ENCODE measurements around the gene SLC26A11.

Gene SLC26A11

DNA sequence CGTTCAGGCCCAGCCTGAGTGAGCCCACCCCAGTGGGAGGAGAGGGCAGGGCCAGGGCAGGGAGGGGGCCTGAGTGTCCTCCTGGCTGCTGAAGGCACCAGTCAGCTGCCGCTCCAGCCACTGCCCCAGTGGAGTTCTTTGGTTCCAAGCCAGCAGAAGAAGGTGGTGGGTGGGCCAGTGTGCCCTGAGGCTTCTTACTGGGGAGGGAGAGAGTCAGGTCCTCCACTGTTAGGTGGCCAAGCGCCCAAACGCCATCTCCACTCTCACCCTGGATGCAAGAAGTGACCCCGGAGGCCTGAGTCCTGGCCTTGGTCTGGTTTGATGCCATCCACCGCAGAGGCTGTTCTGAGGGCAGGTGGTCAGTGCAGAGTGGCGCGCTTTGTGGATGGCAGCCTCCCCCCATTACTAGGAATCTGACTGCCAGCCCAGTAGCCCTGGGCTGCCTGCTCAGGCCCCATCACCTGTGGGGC, 42.6 kb downstream of the SLC26A11 start:
- TF ChIP-seq, protein P1, sequence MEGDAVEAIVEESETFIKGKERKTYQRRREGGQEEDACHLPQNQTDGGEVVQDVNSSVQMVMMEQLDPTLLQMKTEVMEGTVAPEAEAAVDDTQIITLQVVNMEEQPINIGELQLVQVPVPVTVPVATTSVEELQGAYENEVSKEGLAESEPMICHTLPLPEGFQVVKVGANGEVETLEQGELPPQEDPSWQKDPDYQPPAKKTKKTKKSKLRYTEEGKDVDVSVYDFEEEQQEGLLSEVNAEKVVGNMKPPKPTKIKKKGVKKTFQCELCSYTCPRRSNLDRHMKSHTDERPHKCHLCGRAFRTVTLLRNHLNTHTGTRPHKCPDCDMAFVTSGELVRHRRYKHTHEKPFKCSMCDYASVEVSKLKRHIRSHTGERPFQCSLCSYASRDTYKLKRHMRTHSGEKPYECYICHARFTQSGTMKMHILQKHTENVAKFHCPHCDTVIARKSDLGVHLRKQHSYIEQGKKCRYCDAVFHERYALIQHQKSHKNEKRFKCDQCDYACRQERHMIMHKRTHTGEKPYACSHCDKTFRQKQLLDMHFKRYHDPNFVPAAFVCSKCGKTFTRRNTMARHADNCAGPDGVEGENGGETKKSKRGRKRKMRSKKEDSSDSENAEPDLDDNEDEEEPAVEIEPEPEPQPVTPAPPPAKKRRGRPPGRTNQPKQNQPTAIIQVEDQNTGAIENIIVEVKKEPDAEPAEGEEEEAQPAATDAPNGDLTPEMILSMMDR (IDR thresholded peaks at IDR 0.05; ENCODE audit: unreplicated experiment in 3 of 3) = no peak
- no peak overlapping the region for H3K4me3 Mint-ChIP-seq
- H3K4me1 Mint-ChIP-seq = peaks cover 23% of the 10 kb centered on the region
- no peaks in the 10 kb centered on the region for H3K9me3 Mint-ChIP-seq
- no peak overlapping the region for H3K27ac Mint-ChIP-seq
- H3K36me3 Mint-ChIP-seq (ENCODE audit: low read depth) = peaks cover 4% of the 10 kb centered on the region
- no peaks in the 10 kb centered on the region for H3K27me3 Mint-ChIP-seq (ENCODE audit: low read depth)

- H3K36me3 Mint-ChIP-seq (ENCODE audit: low read depth) = peaks cover 4% of the 10 kb centered on the region
- no peaks in the 10 kb centered on the region for H3K27me3 Mint-ChIP-seq (ENCODE audit: low read depth)
- peaks cover 19% of the 10 kb centered on the region for H3K4me1 Mint-ChIP-seq
- peak overlapping the region; percentile 69 to 84 (median 82) for H3K4me3 Mint-ChIP-seq
- TF ChIP-seq, protein P1 (IDR thresholded peaks at IDR 0.05; ENCODE audit: unreplicated experiment in 3 of 3) = no peak
- no peaks in the 10 kb centered on the region for H3K9me3 Mint-ChIP-seq
- H3K27ac Mint-ChIP-seq = peak overlapping the region; percentile 86 to 94 (median 89)
These were observed 43.3 kb downstream of the SLC26A11 start for GRCh38 chr17:80263253-80264204.

- Mint-ChIP-seq H3K9me3 (no peaks in the 10 kb centered on the region), H3K36me3 (ENCODE audit: low read depth) (peaks cover 4% of the 10 kb centered on the region), H3K4me3 (peak overlapping the region; percentile 16 to 69 (median 61)), H3K4me1 (peaks cover 19% of the 10 kb centered on the region), H3K27ac (no peak overlapping the region), H3K27me3 (ENCODE audit: low read depth) (no peaks in the 10 kb centered on the region)
- TF ChIP-seq, protein P1 (IDR thresholded peaks at IDR 0.05; ENCODE audit: unreplicated experiment in 3 of 3) = no peak
These were observed 44.2 kb downstream of the SLC26A11 start for GRCh38 chr17:80264205-80265075.

DNA sequence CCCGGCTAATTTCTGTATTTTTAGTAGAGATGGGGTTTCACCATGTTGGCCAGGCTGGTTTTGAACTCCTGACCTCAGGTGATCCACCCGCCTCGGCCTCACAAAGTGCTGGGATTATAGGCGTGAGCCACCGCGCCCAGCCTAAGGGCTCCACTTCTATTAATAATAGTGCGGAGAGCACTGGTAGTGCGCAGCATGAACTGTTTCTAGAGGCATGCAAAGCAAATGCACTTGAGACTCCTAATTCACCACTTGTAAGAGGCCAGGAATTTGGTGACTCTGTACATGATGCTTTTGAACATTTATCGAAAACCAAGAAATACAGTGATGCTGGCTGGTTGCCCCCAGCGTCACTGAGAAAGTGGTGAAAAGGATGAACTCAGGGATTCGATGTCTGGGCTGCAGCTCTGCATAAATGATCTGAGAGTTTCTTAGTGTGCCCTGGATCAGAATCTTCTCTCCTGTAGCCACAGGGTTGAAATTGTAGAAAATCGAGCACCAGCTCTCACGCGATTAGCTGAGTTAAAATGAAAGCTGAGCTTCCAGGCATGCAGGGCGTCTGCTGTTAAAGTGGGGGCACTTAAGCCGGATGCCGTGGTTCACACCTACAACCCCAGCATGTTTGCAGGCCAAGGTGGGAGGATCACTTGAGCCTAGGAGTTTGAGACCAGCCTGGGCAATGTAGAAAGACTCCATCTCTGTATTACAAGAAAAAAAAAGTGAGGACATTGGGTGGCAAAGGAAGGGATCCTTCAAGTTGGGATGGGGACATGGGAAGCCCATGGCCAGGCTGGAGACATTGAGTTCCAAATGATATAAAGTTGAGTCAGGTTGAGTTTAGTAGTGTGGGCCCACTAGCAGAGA, 45.2 kb downstream of the SLC26A11 start:
- Mint-ChIP-seq H3K27ac (no peak overlapping the region), H3K4me3 (no peak overlapping the region), H3K27me3 (ENCODE audit: low read depth) (peaks cover 3% of the 10 kb centered on the region), H3K36me3 (ENCODE audit: low read depth) (peaks cover 4% of the 10 kb centered on the region), H3K4me1 (peaks cover 19% of the 10 kb centered on the region), H3K9me3 (no peaks in the 10 kb centered on the region)
- TF ChIP-seq, protein P1 (IDR thresholded peaks at IDR 0.05; ENCODE audit: unreplicated experiment in 3 of 3) = no peak

- TF ChIP-seq, protein P1 (IDR thresholded peaks at IDR 0.05; ENCODE audit: unreplicated experiment in 3 of 3) = no peak
- no peaks in the 10 kb centered on the region for H3K9me3 Mint-ChIP-seq
- no peak overlapping the region for H3K4me3 Mint-ChIP-seq
- peaks cover 4% of the 10 kb centered on the region for H3K27me3 Mint-ChIP-seq (ENCODE audit: low read depth)
- H3K27ac Mint-ChIP-seq = no peak overlapping the region
- peaks cover 4% of the 10 kb centered on the region for H3K36me3 Mint-ChIP-seq (ENCODE audit: low read depth)
- peaks cover 6% of the 10 kb centered on the region for H3K4me1 Mint-ChIP-seq
These were observed 47.2 kb downstream of the SLC26A11 start for GRCh38 chr17:80267391-80267790.
